ENCODE measurements around the gene SNAPIN. TPM values are rescaled to one million over a fixed set of nuclear protein-coding genes. Genes with fewer than 3 reads are reported as not detected.
"Not testable (repeated sequence)": the region's sequence is repeated elsewhere in the genome, so short reads cannot be mapped to it uniquely, and the experiment has no call there.

SNAPIN gene
- total RNA-seq, 1 donor from 2014 or later, result 36.3 TPM

GRCh38 chr1:153647346-153647714, 11.2 kb upstream of the SNAPIN start:
- no peak for DNase-seq

GRCh38 chr1:153648000-153648643, 10.4 kb upstream of the SNAPIN start:
- no peak for DNase-seq

GRCh38 chr1:153649137-153649862, 9.2 kb upstream of the SNAPIN start:
- DNase-seq, result no peak

GRCh38 chr1:153649863-153650235, 8.7 kb upstream of the SNAPIN start:
- peak; percentile 68 for DNase-seq

- DNase-seq, result no peak
Measured at GRCh38 chr1:153651771-153652170, 6.7 kb upstream of the SNAPIN start.

- no peak for DNase-seq
Measured at GRCh38 chr1:153652805-153653500, 5.5 kb upstream of the SNAPIN start.

- DNase-seq, result no peak
Measured at GRCh38 chr1:153655333-153655732, 3.2 kb upstream of the SNAPIN start.

- DNase-seq, result no peak
Measured at GRCh38 chr1:153659175-153659534, 652 bp downstream of the SNAPIN start.

- DNase-seq, result no peak
Measured at GRCh38 chr1:153659656-153660055, 1.2 kb downstream of the SNAPIN start.

GRCh38 chr1:153661111-153661708, 2.7 kb downstream of the SNAPIN start:
- DNase-seq, result no peak

- no peak for DNase-seq
Measured at GRCh38 chr1:153662269-153662668, 3.8 kb downstream of the SNAPIN start.

GRCh38 chr1:153663211-153663610, 4.7 kb downstream of the SNAPIN start:
- no peak for DNase-seq

- DNase-seq, result no peak
Measured at GRCh38 chr1:153667439-153667838, 8.9 kb downstream of the SNAPIN start.

GRCh38 chr1:153668672-153669071, 10.2 kb downstream of the SNAPIN start:
- not testable (repeated sequence) for DNase-seq

GRCh38 chr1:153669606-153670005, 11.1 kb downstream of the SNAPIN start:
- DNase-seq, result no peak

- DNase-seq, result no peak
Measured at GRCh38 chr1:153670257-153670858, 11.9 kb downstream of the SNAPIN start.

GRCh38 chr1:153670859-153671627, 12.5 kb downstream of the SNAPIN start, which contains the start of gene ILF2:
Gene ILF2 (minus strand): TSS chr1:153670993. CDS start chr1:153670922, 71 bp downstream.
- peak; percentile 88 for DNase-seq

GRCh38 chr1:153671628-153672353, 13.3 kb downstream of the SNAPIN start:
- DNase-seq, result not testable (repeated sequence)

GRCh38 chr1:153673511-153673910, 15.0 kb downstream of the SNAPIN start:
- no peak for DNase-seq

GRCh38 chr1:153677718-153678518, 19.4 kb downstream of the SNAPIN start:
- no peak for DNase-seq

Measured in occipital lobe (tissue), 2 donors.